ENCODE data around the gene CD79A. TPM values are rescaled to one million over a fixed set of nuclear protein-coding genes. Genes with fewer than 3 reads are reported as not detected.

The CD79A gene
- total RNA-seq (under 1 TPM in 3 of 9 donors, not detected in 6; 0.37 to 0.88 (median 0.45) TPM), polyA plus RNA-seq (under 1 TPM in 1 of 2 donors, not detected in 1; 0.51 TPM)
- long read RNA-seq, donor 1: 0 reads
- long read RNA-seq, donor 2: 0 reads
- long read RNA-seq, donor 3: 0 reads

GRCh38 chr19:41876847-41877832, at the start of gene CD79A:
TSS of gene CD79A (plus strand) at chr19:41877279. CDS start at chr19:41877305, 26 bp downstream.
- DNase-seq (no peak), ATAC-seq (peak in 2 of 4 donors; percentile 10 to 28)
- Histone ChIP-seq H3K36me3 (peaks cover 0 to 2% (median under 1%) of the 10 kb centered on the region in 9 donors), H3K4me3 (no peak within 1 kb of the TSS), H3K4me1 (peaks cover 0 to 63% (median 3%) of the 10 kb centered on the region in 12 donors), H3K9me3 (no peaks in the 10 kb centered on the region), H3K27me3 (no peaks in the 10 kb centered on the region), H3K27ac (peak within 1 kb of the TSS in 1 of 12 donors; percentile 79)
- TF ChIP-seq POLR2A (IDR thresholded peaks at IDR 0.05) (no peak), CTCF (IDR thresholded peaks at IDR 0.05) (no peak)
- intact Hi-C loops (cut with DNase I): loop anchor here in 3 of 10 donors (5.0 to 10.0 kb wide), 3 partner anchors 55 to 358 kb away; no protein-coding TSS in a partner anchor
- WGBS, 4 donors: 58 to 81% (median 76%) methylated on average over 6 to 9 of the region's 9 CpGs

DNA sequence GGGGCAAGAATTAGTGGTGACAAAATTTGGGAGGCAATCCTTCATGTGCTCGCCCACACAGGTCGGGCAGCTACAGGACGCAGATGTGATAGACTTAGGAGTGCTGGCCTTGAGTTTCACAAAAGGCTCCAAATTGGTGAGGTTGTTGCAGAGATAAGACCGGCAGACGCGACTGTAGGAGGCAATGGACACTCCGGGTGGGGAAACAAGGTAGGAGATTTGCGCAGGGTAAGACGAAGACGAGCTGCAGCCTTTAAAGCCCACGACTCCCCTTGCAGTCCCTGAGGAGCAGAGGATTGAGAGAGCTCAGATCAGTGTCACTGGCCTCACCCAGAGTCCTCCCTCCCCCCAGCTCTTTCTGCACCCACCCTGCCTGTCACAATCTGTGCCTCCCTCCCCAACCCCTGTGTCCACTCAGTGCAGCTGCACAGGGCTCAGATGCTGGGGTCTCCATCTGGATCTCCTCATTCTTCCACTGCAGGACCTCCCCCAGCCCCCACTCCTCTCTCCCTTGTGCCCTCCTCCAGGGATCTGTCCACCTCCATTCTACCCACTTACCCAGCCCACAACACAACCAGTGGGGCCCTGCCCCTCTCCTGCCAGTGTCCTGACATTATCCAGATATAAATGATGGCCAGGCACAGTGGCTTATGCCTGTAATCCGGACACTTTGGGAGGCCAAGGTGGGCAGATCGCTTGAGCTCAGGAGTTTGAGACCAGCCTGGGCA, 38.9 kb upstream of the CD79A start:
- 46 to 54% (median 48%) methylated on average over 13 of the region's 13 CpGs for WGBS, 4 donors
- intact Hi-C loops (cut with DNase I): no loop called here
- no peaks in the 10 kb centered on the region for H3K9me3 ChIP-seq
- H3K27me3 ChIP-seq: peaks cover 0 to 71% (median 13%) of the 10 kb centered on the region in 9 donors
- H3K27ac ChIP-seq: no peak overlapping the region
- H3K36me3 ChIP-seq: no peaks in the 10 kb centered on the region
- H3K4me3 ChIP-seq: no peak overlapping the region
- DNase-seq: no peak
- no peak for ATAC-seq
- no peaks in the 10 kb centered on the region for H3K4me1 ChIP-seq
- TF ChIP-seq CTCF (IDR thresholded peaks at IDR 0.05) (no peak), POLR2A (IDR thresholded peaks at IDR 0.05) (no peak)

DNA sequence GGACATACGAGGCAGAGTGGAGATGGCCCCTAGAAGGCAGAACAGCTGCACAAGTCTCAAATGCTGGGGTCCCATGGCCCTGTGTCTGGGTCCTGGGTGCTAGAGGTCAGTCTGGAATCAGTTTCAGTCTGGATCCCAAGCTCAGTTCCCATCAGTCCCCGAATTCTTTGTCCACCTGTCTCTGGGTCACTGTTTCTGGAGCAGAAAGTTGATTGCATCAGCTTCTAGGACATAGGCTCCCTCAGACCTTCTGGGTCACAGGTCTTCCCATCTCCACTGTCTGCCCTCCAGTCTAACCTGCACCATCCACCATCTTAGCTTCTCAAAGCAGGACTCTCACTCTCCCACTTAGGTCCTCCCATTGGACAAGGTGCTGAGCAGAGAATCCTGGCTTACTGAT, 37.9 kb upstream of the CD79A start:
- 65 to 83% (median 68%) methylated on average over 1 to 2 of the region's 2 CpGs for WGBS, 4 donors
- intact Hi-C loops (cut with DNase I): no loop called here

More for the DNA sequence above, 37.9 kb upstream of the CD79A start:
- no peaks in the 10 kb centered on the region for H3K36me3 ChIP-seq
- H3K27me3 ChIP-seq: peaks cover 0 to 70% (median 13%) of the 10 kb centered on the region in 9 donors
- ATAC-seq (no peak), DNase-seq (no peak)
- no peak overlapping the region for H3K27ac ChIP-seq
- H3K4me1 ChIP-seq: no peaks in the 10 kb centered on the region
- no peaks in the 10 kb centered on the region for H3K9me3 ChIP-seq
- H3K4me3 ChIP-seq: no peak overlapping the region
- TF ChIP-seq POLR2A (IDR thresholded peaks at IDR 0.05) (no peak), CTCF (IDR thresholded peaks at IDR 0.05) (no peak)

All from heart left ventricle (tissue), 16 donors.